ENCODE data around the gene FKRP.

GRCh38 chr19:46728693-46729339, 17.0 kb upstream of the FKRP start:
- no peak for TF ChIP-seq CREB1 (CRISPR knock-in tag; IDR thresholded peaks at IDR 0.05)
- TF ChIP-seq SP1 (CRISPR knock-in tag; conservative IDR thresholded peaks at IDR 0.05), result no peak
